Panc1 (cell line): ENCODE measurements around the gene RARA. TPM values are rescaled to one million over a fixed set of nuclear protein-coding genes. Genes with fewer than 3 reads are reported as not detected.

Source experiments
- ATAC-seq: fragments of 200-7000 bp; cut with Tn5 transposase; 2 replicates; pipeline ENCODE4 v1.9.1; 2020; ENCODE audit warnings: mild to moderate bottlenecking, moderate library complexity
- Bru-seq: library from RNA; stranded (reverse); fragments of 400-500 nt; gene quantifications from one replicate; lab custom pipeline; 2021; lab: Mats Ljungman, UMichigan
- BruChase-seq, 2 experiments: library from RNA; stranded (reverse); fragments of 400-500 nt; gene quantifications; one replicate each; lab custom pipeline; 2021; lab: Mats Ljungman, UMichigan
- BruUV-seq: library from RNA; stranded (reverse); fragments of 400-500 nt; replicated peaks from 2 replicates; lab custom pipeline; 2021; lab: Mats Ljungman, UMichigan
- CTCF ChIA-PET: fragments of 300-600 bp; sonication (Branson Sonifier 250); formaldehyde crosslinking; loops from one replicate; lab custom pipeline; 2022; ENCODE audit warnings: antibody characterized with exemption; lab: Charles Lee
- POLR2A ChIA-PET: fragments of 300-600 bp; sonication (Branson Sonifier 250); formaldehyde crosslinking; loops from one replicate; lab custom pipeline; 2022; ENCODE audit warnings: antibody characterized with exemption; lab: Charles Lee
- DNase-seq: peaks from one replicate; pipeline ENCODE4 v3.0.0-alpha.2; 2010; ENCODE audit warnings: low read depth, low spot score
- H3K27ac ChIP-seq: 2 replicates; pipeline ENCODE4 v1.5.1; 2011; ENCODE audit warnings: mild to moderate bottlenecking, low read length, inconsistent platforms
- H3K27me3 ChIP-seq: fragments of 200-500 bp; sonication (Bioruptor generic); 2 replicates; pipeline ENCODE4 v1.6.0; 2014; ENCODE audit warnings: low read length, inconsistent platforms; ENCODE audit not compliant: control insufficient read depth, insufficient read depth
- H3K36me3 ChIP-seq: fragments of 200-500 bp; sonication (Bioruptor generic); 2 replicates; pipeline ENCODE4 v1.5.1; 2014; ENCODE audit warnings: inconsistent platforms, mild to moderate bottlenecking, low read length, moderate library complexity; ENCODE audit not compliant: control insufficient read depth, insufficient read depth
- H3K4me1 ChIP-seq: 2 replicates; pipeline ENCODE4 v1.5.1; 2011; ENCODE audit warnings: inconsistent platforms, mild to moderate bottlenecking, low read length, moderate library complexity; ENCODE audit not compliant: control insufficient read depth, insufficient read depth
- H3K4me3 ChIP-seq, 2 experiments: 2 replicates each; pipeline ENCODE4 v1.5.1; 2011 to 2012; ENCODE audit warnings: low read depth in 2 of 2, low read length in 2 of 2, mild to moderate bottlenecking in 2 of 2, inconsistent platforms in 1 of 2, moderate library complexity in 1 of 2
- H3K9me3 ChIP-seq: fragments of 200-500 bp; sonication (Bioruptor generic); 2 replicates; pipeline ENCODE4 v1.5.1; 2014; ENCODE audit warnings: low read depth, mild to moderate bottlenecking, inconsistent platforms, low read length, moderate library complexity; ENCODE audit not compliant: control insufficient read depth, insufficient read depth
- CTCF ChIP-seq: fragments of 450-650 bp; IDR thresholded peaks from 2 replicates; pipeline ENCODE4 v1.5.1; 2017; ENCODE audit warnings: mild to moderate bottlenecking
- POLR2AphosphoS5 ChIP-seq: IDR thresholded peaks from 2 replicates; pipeline ENCODE4 v1.6.1; 2012; ENCODE audit warnings: mild to moderate bottlenecking, low read depth, low read length, moderate library complexity
- REST ChIP-seq, 2 experiments: IDR thresholded peaks; 2 replicates each; pipeline ENCODE4 v1.6.1; 2011 to 2012; ENCODE audit warnings: low read depth in 2 of 2, control low read depth in 1 of 2, low read length in 1 of 2, mild to moderate bottlenecking in 1 of 2, moderate library complexity in 1 of 2; ENCODE audit not compliant: insufficient read depth in 1 of 2
- SIN3A ChIP-seq: IDR thresholded peaks from 2 replicates; pipeline ENCODE4 v1.6.1; 2012; ENCODE audit warnings: low read depth, mild to moderate bottlenecking, low read length, moderate library complexity, borderline replicate concordance; ENCODE audit not compliant: insufficient read depth
- TCF7L2 ChIP-seq: IDR thresholded peaks from 2 replicates; pipeline ENCODE4 v1.6.1; 2011; ENCODE audit warnings: mild to moderate bottlenecking, low read depth, low read length, inconsistent platforms
- in situ Hi-C: cut with HindIII; loops from 2 replicates; pipeline ENCODE4 v1.10.0; 2016; ENCODE audit warnings: low sequenced_read_pairs, low pct_unique_long_range_greater_than_20kb
- intact Hi-C: fragments of 100-400 bp; cut with micrococcal nuclease; formaldehyde crosslinking; loops from one replicate; pipeline ENCODE4 v1.10.0; 2022; ENCODE audit not compliant: unreplicated experiment
- long read RNA-seq: library from polyadenylated mRNA; unstranded; transcript quantifications from one replicate; pipeline ENCODE4 v2.0.0, GENCODE V29; 2021; ENCODE audit not compliant: unreplicated experiment
- polyA plus RNA-seq: library from polyadenylated mRNA; unstranded; fragments of >200 nt; gene quantifications from one replicate; pipeline ENCODE4 v1.2.1, GENCODE V29; 2012; ENCODE audit warnings: missing spikeins; ENCODE audit not compliant: insufficient read length
- total RNA-seq: library from RNA; stranded (reverse); gene quantifications from one replicate; pipeline ENCODE4 v1.2.1, GENCODE V29; 2021; ENCODE audit not compliant: unreplicated experiment

RARA gene
- total RNA-seq = 55.6 TPM
- 59.9 TPM for polyA plus RNA-seq
- percentile 76 among the genes with signal in this experiment for Bru-seq, nascent RNA
- BruChase-seq, experiment 1, labeled RNA remaining after a 2-hour chase = percentile 72 among the genes with signal in this experiment
- BruChase-seq, experiment 2, labeled RNA remaining after a 6-hour chase = percentile 73 among the genes with signal in this experiment
- long read RNA-seq, partial matches to known transcripts = 20 of 26 reads
- long read RNA-seq, other reads (novel, unspliced or antisense) = 2 of 26 reads

GRCh38 chr17:40309031-40309948, at the start of gene RARA:
TSS of gene RARA (plus strand) at chr17:40309180. CDS start at chr17:40331219, 22,039 bp downstream.
- in situ Hi-C loops (no loop called here), intact Hi-C loops (loop anchor here (10.0 kb wide), 1 partner anchor 106 kb away; the partner anchor contains the start of gene TOP2A)
- H3K4me1 ChIP-seq = peaks cover 88% of the 10 kb centered on the region
- no peak for TF ChIP-seq REST (IDR thresholded peaks at IDR 0.05; ENCODE audit: insufficient read depth in 1 of 2, low read depth in 2 of 2, low read length in 1 of 2)
- peak; percentile 69 for TF ChIP-seq POLR2AphosphoS5
- no peak for TF ChIP-seq TCF7L2
- TF ChIP-seq CTCF = no peak
- peak; percentile 61; the same call in 1 of the 2 replicates for TF ChIP-seq SIN3A
- ATAC-seq (peak; percentile 75), DNase-seq (no peak)
- H3K27ac ChIP-seq = peak within 1 kb of the TSS; percentile 95
- CTCF ChIA-PET = interaction anchor here (0.6 to 1.3 kb wide), 4 partner anchors 8 to 45 kb away, joined by 3 to 11 read pairs (median 3); no protein-coding TSS in a partner anchor
- H3K27me3 ChIP-seq = no peaks in the 10 kb centered on the region
- H3K36me3 ChIP-seq = no peaks in the 10 kb centered on the region
- no peaks in the 10 kb centered on the region for H3K9me3 ChIP-seq
- no TSS peak for BruUV-seq
- peak within 1 kb of the TSS; percentile 70 to 81 for H3K4me3 ChIP-seq
- POLR2A ChIA-PET = no interaction called here

- CTCF ChIA-PET = no interaction called here
- POLR2A ChIA-PET = interaction anchor here (0.7 kb wide), 2 partner anchors 148 to 200 kb away, joined by 3 to 20 read pairs; no protein-coding TSS in a partner anchor
Observed at GRCh38 chr17:40259505-40259904, 49.5 kb upstream of the RARA start.

More at GRCh38 chr17:40259505-40259904, 49.5 kb upstream of the RARA start:
- ATAC-seq (no peak), DNase-seq (no peak)
- intact Hi-C loops (no loop called here), in situ Hi-C loops (no loop called here)
- Histone ChIP-seq H3K4me1 (no peaks in the 10 kb centered on the region), H3K27me3 (no peaks in the 10 kb centered on the region), H3K4me3 (no peak overlapping the region), H3K27ac (no peak overlapping the region), H3K36me3 (no peaks in the 10 kb centered on the region), H3K9me3 (no peaks in the 10 kb centered on the region)
- TF ChIP-seq SIN3A = no peak
- no peak for TF ChIP-seq CTCF
- no peak for TF ChIP-seq REST (IDR thresholded peaks at IDR 0.05; ENCODE audit: insufficient read depth in 1 of 2, low read depth in 2 of 2, low read length in 1 of 2)
- no peak for TF ChIP-seq POLR2AphosphoS5
- TF ChIP-seq TCF7L2 = no peak
- no TSS peak for BruUV-seq
